ENCODE results near the gene LMAN2L.

- TF ChIP-seq CTCF (conservative IDR thresholded peaks at IDR 0.05 in 1 of 2, IDR thresholded peaks at IDR 0.05 in 1 of 2; ENCODE audit: low read depth in 1 of 2, low read length in 2 of 2) (no peak), EZH2 (IDR thresholded peaks at IDR 0.05; ENCODE audit: low read length, missing control alignments) (no peak)
Measured at GRCh38 chr2:96747061-96747617, 7.3 kb upstream of the LMAN2L start.
